Lung (tissue), 13 donors: ENCODE results near the gene RALGAPA2. TPM values are rescaled to one million over a fixed set of nuclear protein-coding genes. Genes with fewer than 3 reads are reported as not detected.

Experiments used
- ATAC-seq: fragments of 200-7000 bp; cut with Tn5 transposase; one replicate; pipeline ENCODE4 v1.9.1; 2020; ENCODE audit warnings: moderate number of reproducible peaks; ENCODE audit not compliant: insufficient read depth, low FRiP score
- DNase-seq, 3 donors: peaks; one replicate each; pipeline ENCODE4 v3.0.0-alpha.2; 2013 to 2017
- H3K27ac ChIP-seq, 2 donors: one replicate each; pipeline ENCODE4 v1.5.1; 2013; ENCODE audit warnings: mild to moderate bottlenecking in 2 of 2, moderate library complexity in 2 of 2, control low read depth in 1 of 2, inconsistent platforms in 1 of 2, low read depth in 1 of 2, low read length in 1 of 2
- H3K27me3 ChIP-seq, 3 donors: one replicate each; pipeline ENCODE4 v1.5.1; 2013; ENCODE audit warnings: low read length in 2 of 3; ENCODE audit not compliant: control insufficient read depth in 3 of 3, insufficient read depth in 3 of 3
- H3K36me3 ChIP-seq, 4 donors: one replicate each; pipeline ENCODE4 v1.5.1; 2013; ENCODE audit warnings: low read length in 4 of 4, mild to moderate bottlenecking in 1 of 4, moderate library complexity in 1 of 4; ENCODE audit not compliant: control insufficient read depth in 4 of 4, insufficient read depth in 4 of 4
- H3K4me1 ChIP-seq, 5 donors: one replicate each; pipeline ENCODE4 v1.5.1; 2013; ENCODE audit warnings: low read length in 5 of 5, mild to moderate bottlenecking in 2 of 5, moderate library complexity in 1 of 5; ENCODE audit not compliant: control insufficient read depth in 5 of 5, insufficient read depth in 5 of 5
- H3K4me3 ChIP-seq: one replicate; pipeline ENCODE4 v1.5.1; 2013; ENCODE audit warnings: mild to moderate bottlenecking, control low read depth, moderate library complexity
- H3K9ac ChIP-seq, 2 donors: one replicate each; pipeline ENCODE4 v1.5.1; 2013; ENCODE audit warnings: low read length in 2 of 2, control low read depth in 1 of 2; ENCODE audit not compliant: insufficient read depth in 1 of 2
- H3K9me3 ChIP-seq, 4 donors: one replicate each; pipeline ENCODE4 v1.5.1; 2013; ENCODE audit warnings: low read length in 3 of 4, mild to moderate bottlenecking in 1 of 4, moderate library complexity in 1 of 4; ENCODE audit not compliant: control insufficient read depth in 4 of 4, insufficient read depth in 3 of 4
- CTCF ChIP-seq: IDR thresholded peaks from 2 replicates; pipeline ENCODE4 v1.5.1; 2012; ENCODE audit warnings: mild to moderate bottlenecking; ENCODE audit errors: control extremely low read depth, extremely low read depth
- WGBS, 2 donors: extraction: QIAGEN DNeasy Blood & Tissue Kit; methylation state at CpG; one replicate each; pipeline ENCODE4 v1.1.7; 2013; 5-methylcytosine and 5-hydroxymethylcytosine counted together
- polyA plus RNA-seq, 2 donors: library from polyadenylated mRNA; stranded (reverse); fragments of 200-250 nt; gene quantifications; one replicate each; pipeline ENCODE4 v1.2.1, GENCODE V29; 2013
- small RNA-seq: library from RNA; depleted of rRNA; stranded (forward); fragments of <200 nt; gene quantifications from one replicate; pipeline ENCODE3, GENCODE V24; 2014; ENCODE audit warnings: low replicate concordance
- total RNA-seq, 2 donors: library from RNA; depleted of rRNA in 1 of 2; stranded (reverse); fragments of >200 nt in 1 of 2; gene quantifications; one replicate each; pipeline ENCODE4 v1.2.1, GENCODE V29; 2014 to 2021
- donor health status: control.
- donor health status: control.
- donor health status: Bipolar disorder and iron deficiency.
- donor health status: healthy.
- donor health status: DM: yes; HTN: yes; CAD: no.

Gene RALGAPA2
- total and polyA plus RNA-seq, 4 donors = 12.1 to 83.4 (median 55.6) TPM

- Histone ChIP-seq H3K27me3 (no peaks in the 10 kb centered on the region), H3K4me1 (no peaks in the 10 kb centered on the region), H3K27ac (no peak overlapping the region), H3K9ac (no peak overlapping the region), H3K9me3 (peaks cover 0 to 9% (median 4%) of the 10 kb centered on the region in 4 donors), H3K4me3 (no peak overlapping the region), H3K36me3 (no peaks in the 10 kb centered on the region)
- DNase-seq (no peak), ATAC-seq (no peak)
- TF ChIP-seq CTCF = no peak
- 64 to 67% methylated on average over 7 of the region's 7 CpGs for WGBS, 2 donors
Observed at GRCh38 chr20:20343932-20344331, 368.5 kb downstream of the RALGAPA2 start.

Small RNA genes lying within 50 kb of the gene (small RNA-seq; reads per million reads assigned to genes)
- gene EIF4E2P1 (not detected), gene RN7SL607P (0.08 reads per million)
